ENCODE results near the gene NXPH1.

NXPH1 gene

GRCh38 chr7:8507566-8507965 lies 74.2 kb downstream of the NXPH1 start:
- no peak for DNase-seq (ENCODE audit: low spot score)

GRCh38 chr7:8509621-8510020 lies 76.2 kb downstream of the NXPH1 start:
- DNase-seq (ENCODE audit: low spot score): no peak

GRCh38 chr7:8511855-8512254 lies 78.4 kb downstream of the NXPH1 start:
- no peak for DNase-seq (ENCODE audit: low spot score)

DNA sequence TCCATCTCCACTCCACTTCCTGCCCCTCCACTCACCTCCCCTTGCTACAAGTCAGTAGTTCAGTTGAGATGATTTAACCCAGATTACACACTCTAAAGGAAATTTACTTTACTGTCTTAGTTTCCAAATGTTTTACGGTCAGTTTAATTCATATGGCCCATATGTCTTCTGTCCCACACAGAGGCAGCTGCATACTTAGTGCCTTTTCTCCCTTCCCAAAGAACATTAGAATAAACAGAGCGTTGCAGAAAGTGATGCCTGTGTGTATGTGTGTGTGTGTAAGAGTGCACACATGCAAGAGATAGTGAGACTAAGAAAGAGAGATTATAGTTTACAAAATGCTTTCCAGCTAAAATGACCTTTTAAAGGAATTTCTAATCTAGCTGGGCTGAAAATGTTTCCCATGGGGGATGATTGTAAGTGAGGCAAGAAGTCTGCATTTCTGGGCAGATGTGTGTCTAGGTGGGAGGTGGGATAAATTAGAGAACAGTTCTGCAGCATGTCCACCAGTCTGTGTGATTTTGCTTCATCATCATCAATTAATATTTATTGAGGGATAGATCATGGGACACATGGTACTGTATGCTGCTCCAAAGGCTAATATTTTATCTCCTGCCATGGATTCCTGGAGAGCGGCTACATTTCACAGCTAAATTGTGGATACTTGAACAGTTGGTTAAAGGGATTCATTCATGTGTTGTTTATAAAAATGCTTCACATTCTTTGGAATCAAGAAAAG lies 81.5 kb downstream of the NXPH1 start:
- DNase-seq (ENCODE audit: low spot score): no peak

DNA sequence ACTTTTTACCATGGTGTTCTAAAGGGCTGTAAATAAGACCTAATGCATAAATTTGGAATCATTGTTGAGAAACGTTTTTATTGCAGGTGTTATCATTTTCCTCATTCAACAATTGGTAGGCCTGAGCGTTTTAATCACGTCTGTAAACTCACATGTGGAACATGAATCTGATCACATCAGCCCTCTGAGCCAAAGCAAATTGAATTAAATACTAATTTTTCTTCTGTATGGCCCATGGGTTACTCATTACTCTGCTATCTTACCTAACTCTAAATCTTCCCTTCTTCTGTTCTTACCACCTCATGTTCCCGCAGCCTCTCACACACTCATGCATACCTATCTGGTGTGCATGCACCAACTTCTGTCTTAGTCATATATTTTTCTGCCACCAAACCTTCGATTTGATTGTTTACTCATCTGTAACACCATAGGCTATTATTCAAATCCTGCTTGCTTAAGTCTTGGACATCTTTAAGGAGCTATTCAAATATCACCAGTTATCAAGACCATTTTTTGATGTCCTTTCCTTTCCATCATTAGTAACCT lies 82.3 kb downstream of the NXPH1 start:
- no peak for DNase-seq (ENCODE audit: low spot score)

- no peak for DNase-seq (ENCODE audit: low spot score)
Observed at GRCh38 chr7:8516976-8517375, 83.6 kb downstream of the NXPH1 start.

GRCh38 chr7:8528311-8528710 lies 94.9 kb downstream of the NXPH1 start:
- DNase-seq (ENCODE audit: low spot score): no peak

DNA sequence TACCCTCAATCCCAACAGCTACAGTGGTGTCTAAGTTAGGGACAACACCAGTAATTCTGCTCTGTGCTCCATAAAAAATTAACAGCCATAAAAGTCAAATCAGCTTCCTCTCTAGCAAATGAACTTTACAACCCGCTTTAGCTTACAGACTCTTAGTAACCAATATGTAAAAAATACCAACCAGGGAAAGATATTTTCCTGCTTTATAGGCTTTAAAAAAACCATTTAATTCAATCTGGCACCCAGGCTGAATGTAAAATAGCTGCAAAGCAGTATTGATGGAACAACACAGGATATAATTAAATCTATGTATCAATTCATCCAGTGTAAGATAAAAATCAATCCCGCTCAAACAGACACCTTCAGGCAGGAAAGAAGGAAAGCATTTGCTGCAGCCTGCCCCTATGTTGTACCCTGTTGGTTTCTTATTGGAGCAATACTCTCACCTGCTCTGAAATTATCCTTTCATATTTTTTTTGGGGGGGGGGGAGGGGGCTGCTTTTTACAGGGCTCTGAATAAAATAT lies 98.6 kb downstream of the NXPH1 start:
- DNase-seq (ENCODE audit: low spot score): no peak

GRCh38 chr7:8536431-8536830 lies 103.0 kb downstream of the NXPH1 start:
- DNase-seq (ENCODE audit: low spot score): no peak

GRCh38 chr7:8549046-8549445 lies 115.6 kb downstream of the NXPH1 start:
- no peak for DNase-seq (ENCODE audit: low spot score)

DNA sequence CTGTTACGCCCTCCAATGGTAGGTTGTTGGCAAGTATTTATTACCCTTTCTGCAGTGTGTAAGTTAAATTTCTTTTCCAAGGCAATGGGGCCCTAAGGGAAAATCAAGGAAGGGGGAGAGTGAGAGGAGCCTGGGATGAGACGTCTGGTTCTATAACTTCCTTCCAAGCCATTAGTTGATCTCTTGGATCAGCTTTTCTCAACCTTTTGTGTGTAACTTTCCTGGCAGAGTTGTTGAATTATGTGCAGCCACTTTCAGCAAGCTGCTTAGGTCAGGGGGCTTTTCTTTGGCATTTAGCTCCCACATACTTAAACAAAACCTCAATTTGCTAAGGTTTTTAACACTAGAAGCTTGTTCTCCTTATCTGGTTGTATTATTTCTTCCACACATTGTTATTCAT lies 127.1 kb downstream of the NXPH1 start:
- DNase-seq (ENCODE audit: low spot score): no peak

DNA sequence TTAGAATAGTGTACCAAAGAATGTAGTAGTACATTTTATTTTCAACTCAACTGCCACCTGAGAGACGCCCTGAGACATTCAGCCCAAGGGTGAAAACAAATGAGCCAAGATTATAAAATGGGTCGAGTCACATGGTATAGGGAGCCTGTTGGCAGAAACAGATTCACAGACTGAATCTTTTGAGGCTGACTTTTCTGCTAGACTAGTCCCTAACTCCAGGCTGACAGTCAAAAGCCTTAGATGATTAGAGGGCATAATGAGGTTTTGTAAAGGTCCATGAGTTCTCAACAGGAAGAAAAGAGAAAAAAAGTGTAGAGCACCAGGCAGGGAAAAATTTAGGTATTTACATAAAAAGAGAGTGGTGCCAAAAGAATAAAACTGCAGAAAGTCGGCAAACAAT lies 128.0 kb downstream of the NXPH1 start:
- no peak for DNase-seq (ENCODE audit: low spot score)

DNA sequence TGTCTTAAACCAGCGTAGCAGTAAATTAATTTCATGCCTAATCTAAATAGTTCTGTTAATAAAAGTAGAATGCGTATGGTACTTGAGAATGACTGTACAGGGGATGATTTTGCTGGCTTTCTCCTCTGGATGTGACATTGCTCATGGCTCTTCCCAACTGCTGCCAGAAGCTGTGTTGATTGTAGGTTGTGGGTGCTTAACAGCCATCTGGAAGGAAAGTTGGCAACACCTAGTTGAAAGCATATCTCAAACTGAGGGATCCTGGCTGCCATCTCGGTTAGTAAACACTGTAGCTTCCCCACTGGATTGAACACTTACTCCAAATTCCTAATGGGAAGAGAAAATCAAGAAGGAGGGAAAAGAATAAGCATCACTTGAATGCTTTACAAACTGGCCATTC lies 130.9 kb downstream of the NXPH1 start:
- no peak for DNase-seq (ENCODE audit: low spot score)

DNA sequence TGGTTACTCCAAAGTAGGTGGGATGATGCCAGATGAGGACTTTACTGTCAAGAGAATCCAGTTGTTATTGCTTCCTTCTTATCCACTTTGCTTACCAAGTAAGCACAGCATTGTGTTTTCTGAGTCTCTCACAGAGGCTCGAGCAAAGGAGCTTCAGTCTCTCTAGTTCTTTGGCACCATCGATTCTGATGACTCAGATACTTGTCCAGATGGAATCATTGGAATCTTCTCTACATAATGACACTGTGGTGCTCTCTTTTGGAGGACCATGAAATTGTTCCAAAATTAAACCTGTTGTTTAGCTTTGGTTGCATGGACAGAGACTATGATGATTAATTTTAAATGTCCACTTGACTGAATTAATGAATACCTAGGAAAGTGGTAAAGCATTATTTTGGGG lies 132.6 kb downstream of the NXPH1 start:
- no peak for DNase-seq (ENCODE audit: low spot score)

DNA sequence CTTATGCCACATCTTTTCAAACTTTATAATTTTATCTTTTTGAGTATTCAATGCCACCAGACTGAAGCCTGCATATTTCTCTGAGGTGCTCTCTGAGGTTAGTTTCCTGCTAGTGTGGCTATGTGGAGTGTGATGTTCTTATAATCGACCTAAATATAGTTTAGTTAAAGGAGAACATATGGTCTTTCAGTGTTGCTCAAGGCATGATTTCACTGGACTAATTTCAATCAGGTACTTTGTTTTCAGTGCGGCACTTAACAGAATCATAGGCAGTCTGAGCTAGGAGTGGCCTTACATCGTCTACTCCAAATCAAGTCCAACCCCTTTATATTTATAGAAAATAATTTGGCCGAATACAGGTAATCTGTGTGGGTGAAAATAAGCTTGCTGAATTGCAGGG lies 134.2 kb downstream of the NXPH1 start:
- no peak for DNase-seq (ENCODE audit: low spot score)

- no peak for DNase-seq (ENCODE audit: low spot score)
Observed at GRCh38 chr7:8579661-8580194, 146.3 kb downstream of the NXPH1 start.

- DNase-seq (ENCODE audit: low spot score): no peak
Observed at GRCh38 chr7:8581842-8582241, 148.4 kb downstream of the NXPH1 start.

DNA sequence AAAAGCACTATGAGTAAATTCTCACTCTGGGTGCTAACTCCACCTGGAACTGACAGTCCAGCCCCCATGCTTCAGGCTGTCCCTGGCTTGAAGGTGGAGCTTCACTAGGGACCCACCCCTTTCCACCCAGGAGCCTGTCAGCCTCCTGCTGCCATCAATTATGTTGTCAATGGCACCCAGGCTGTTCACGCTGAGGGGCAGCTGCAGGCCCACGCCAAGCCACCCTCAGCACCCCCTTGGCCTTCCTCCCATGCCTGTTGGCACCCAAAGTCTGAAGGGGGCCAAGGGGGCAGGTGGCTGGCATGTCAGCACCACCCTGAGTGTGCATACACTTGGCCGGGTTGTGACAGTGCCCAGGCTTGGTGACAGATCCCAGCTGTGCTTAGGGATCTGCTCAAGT lies 149.3 kb downstream of the NXPH1 start:
- DNase-seq (ENCODE audit: low spot score): no peak

- DNase-seq (ENCODE audit: low spot score): no peak
Observed at GRCh38 chr7:8585591-8585990, 152.2 kb downstream of the NXPH1 start.

DNA sequence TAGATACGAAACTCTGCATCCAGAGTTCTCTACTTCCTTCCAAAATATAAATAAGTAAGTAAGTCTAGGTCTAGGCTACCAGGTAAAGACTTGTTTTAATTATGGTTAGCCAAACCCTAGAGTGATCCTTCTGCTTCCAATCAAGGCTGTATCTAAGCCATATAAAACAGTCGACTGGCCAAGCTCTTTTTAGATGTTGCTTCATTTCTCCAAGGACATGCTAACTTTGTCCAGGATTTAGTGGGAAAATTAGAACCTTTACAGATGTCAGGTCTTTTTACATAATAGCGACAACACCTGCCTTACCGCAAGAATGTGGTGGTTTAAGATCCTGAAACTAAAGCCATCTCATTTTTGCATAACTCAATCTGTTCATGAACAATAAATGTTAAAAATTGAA lies 156.8 kb downstream of the NXPH1 start:
- DNase-seq (ENCODE audit: low spot score): no peak

DNA sequence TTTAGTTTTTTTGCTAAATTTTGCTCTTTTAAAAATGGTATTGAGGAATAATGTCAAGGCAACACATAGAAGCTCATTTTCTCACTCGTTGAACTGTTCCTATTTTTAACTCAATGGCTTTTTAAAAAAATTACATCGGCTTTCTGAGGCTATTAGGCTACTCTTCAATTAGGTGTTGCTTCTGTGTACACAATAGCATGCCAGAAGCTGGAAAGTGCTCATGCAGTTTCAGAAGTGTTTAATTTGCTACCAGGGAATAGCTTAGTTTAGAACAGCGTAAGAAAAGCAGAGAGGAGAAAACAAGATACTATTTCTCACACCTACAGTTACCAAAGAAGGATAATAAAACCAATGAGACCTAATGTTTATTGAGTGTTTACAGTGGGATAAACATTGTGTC lies 157.4 kb downstream of the NXPH1 start:
- no peak for DNase-seq (ENCODE audit: low spot score)

DNA sequence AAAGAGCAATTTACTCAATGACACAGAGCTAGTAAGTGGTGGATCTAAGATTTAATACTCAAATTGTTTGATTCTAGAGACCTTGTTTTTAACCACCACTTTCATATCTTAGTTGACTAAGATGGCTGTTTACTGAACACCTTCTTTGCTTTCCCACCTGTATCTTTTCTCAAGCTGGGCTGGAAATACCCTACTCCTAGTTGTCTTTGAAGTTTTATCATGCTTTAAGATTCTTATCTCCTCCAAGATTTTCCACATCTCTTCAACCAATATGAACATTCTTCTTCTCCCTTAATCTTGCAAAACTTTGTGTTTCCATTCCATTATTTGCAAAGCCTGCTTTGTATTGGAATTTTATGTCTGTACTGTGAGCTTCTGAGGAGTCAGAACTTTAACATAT lies 157.9 kb downstream of the NXPH1 start:
- no peak for DNase-seq (ENCODE audit: low spot score)

DNA sequence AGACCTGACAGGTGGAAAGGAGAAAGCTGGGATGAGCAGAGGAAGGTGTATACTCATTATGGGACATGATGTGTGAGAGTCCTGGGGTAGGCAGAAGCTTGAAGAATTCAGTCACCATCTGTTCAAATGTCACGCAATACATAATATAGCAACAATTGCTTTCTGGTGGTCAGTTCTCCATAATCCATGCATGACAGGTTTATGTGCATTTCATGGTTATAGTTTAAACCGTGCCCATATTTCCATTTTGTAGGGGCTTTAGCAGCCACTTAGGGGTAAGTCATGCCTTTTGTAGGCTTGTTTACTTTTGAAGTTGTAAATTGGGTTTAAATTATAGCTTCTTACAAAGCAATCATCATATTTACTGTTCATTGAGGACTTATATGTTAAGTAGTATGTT lies 158.8 kb downstream of the NXPH1 start:
- no peak for DNase-seq (ENCODE audit: low spot score)

- no peak for DNase-seq (ENCODE audit: low spot score)
Observed at GRCh38 chr7:8594115-8594514, 160.7 kb downstream of the NXPH1 start.

All from CD4-positive, alpha-beta T cell treated with Interleukin-6 at 100 ng/mL for 8 hours (primary cell).